ENCODE data around the gene ADAMTS4. TPM values are rescaled to one million over a fixed set of nuclear protein-coding genes. Genes with fewer than 3 reads are reported as not detected.

ADAMTS4 gene
- total RNA-seq, 1 donor from 2014 or later, result 2.7 TPM

GRCh38 chr1:161138431-161138830, 60.4 kb downstream of the ADAMTS4 start:
- H3K36me3 Mint-ChIP-seq (ENCODE audit: low read depth, unreplicated experiment), result no peaks in the 10 kb centered on the region
- H3K79me2 ChIP-seq (ENCODE audit: insufficient read depth, low read length), result peaks cover 19% of the 10 kb centered on the region
- no peak for FAIRE-seq
- H3K27me3 Mint-ChIP-seq (ENCODE audit: low read depth, unreplicated experiment), result no peaks in the 10 kb centered on the region
- no peak overlapping the region for H2AFZ ChIP-seq (ENCODE audit: low read depth, low read length)
- no peaks in the 10 kb centered on the region for H3K4me1 Mint-ChIP-seq (ENCODE audit: low read depth, unreplicated experiment)
- H3K27me3 ChIP-seq (ENCODE audit: insufficient read depth, low read length), result no peaks in the 10 kb centered on the region
- H3K9ac ChIP-seq (ENCODE audit: low read length), result no peak overlapping the region
- DNase-seq (ENCODE audit: low read depth), result no peak
- H3K9me3 ChIP-seq (ENCODE audit: insufficient read depth, low read depth, low read length), result no peaks in the 10 kb centered on the region
- H3K4me3 ChIP-seq (ENCODE audit: insufficient read depth, low read depth, low read length), result no peak overlapping the region
- no peaks in the 10 kb centered on the region for H3K9me3 Mint-ChIP-seq (ENCODE audit: unreplicated experiment)
- H4K20me1 ChIP-seq (ENCODE audit: insufficient read depth, low read length), result peaks cover 4% of the 10 kb centered on the region
- no peak for TF ChIP-seq EZH2 (IDR thresholded peaks at IDR 0.05; ENCODE audit: insufficient read depth, low read length)
- TF ChIP-seq, protein P1, sequence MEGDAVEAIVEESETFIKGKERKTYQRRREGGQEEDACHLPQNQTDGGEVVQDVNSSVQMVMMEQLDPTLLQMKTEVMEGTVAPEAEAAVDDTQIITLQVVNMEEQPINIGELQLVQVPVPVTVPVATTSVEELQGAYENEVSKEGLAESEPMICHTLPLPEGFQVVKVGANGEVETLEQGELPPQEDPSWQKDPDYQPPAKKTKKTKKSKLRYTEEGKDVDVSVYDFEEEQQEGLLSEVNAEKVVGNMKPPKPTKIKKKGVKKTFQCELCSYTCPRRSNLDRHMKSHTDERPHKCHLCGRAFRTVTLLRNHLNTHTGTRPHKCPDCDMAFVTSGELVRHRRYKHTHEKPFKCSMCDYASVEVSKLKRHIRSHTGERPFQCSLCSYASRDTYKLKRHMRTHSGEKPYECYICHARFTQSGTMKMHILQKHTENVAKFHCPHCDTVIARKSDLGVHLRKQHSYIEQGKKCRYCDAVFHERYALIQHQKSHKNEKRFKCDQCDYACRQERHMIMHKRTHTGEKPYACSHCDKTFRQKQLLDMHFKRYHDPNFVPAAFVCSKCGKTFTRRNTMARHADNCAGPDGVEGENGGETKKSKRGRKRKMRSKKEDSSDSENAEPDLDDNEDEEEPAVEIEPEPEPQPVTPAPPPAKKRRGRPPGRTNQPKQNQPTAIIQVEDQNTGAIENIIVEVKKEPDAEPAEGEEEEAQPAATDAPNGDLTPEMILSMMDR (IDR thresholded peaks at IDR 0.05; ENCODE audit: insufficient read depth, low read depth, low read length), result no peak
- no peak overlapping the region for H3K4me2 ChIP-seq (ENCODE audit: low read length)
- H3K4me1 ChIP-seq (ENCODE audit: insufficient read depth, low read length), result no peaks in the 10 kb centered on the region
- H3K27ac Mint-ChIP-seq (ENCODE audit: unreplicated experiment), result no peak overlapping the region
- H3K27ac ChIP-seq (ENCODE audit: low read depth, low read length), result no peak overlapping the region
- H3K36me3 ChIP-seq (ENCODE audit: insufficient read depth, low read length), result no peaks in the 10 kb centered on the region
- H3K4me3 Mint-ChIP-seq (ENCODE audit: unreplicated experiment), result no peak overlapping the region

DNA sequence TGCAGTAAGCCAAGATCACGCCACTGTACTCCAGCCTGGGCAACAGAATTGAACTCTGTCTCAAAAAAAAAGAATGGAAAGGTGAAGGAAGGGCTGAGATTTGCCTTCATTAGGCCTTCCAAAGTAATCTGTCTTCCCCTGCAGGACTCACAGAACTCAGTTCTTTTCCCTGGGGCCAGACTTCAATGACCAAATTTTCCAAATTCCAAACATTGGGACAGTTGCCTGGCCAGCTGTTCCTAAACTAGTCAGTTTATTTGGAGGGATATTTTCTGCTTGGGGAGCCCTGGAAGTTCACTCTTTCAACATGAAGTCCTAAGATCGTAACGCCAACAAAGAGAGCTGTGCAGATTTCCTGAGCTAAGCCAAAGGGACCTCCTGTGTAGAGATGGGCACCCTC, 61.0 kb downstream of the ADAMTS4 start:
- Mint-ChIP-seq H3K4me1 (ENCODE audit: low read depth, unreplicated experiment) (no peaks in the 10 kb centered on the region), H3K36me3 (ENCODE audit: low read depth, unreplicated experiment) (no peaks in the 10 kb centered on the region), H3K27ac (ENCODE audit: unreplicated experiment) (no peak overlapping the region), H3K27me3 (ENCODE audit: low read depth, unreplicated experiment) (no peaks in the 10 kb centered on the region), H3K4me3 (ENCODE audit: unreplicated experiment) (no peak overlapping the region), H3K9me3 (ENCODE audit: unreplicated experiment) (no peaks in the 10 kb centered on the region)
- no peak overlapping the region for H3K4me2 ChIP-seq (ENCODE audit: low read length)
- H3K36me3 ChIP-seq (ENCODE audit: insufficient read depth, low read length), result no peaks in the 10 kb centered on the region
- no peaks in the 10 kb centered on the region for H3K9me3 ChIP-seq (ENCODE audit: insufficient read depth, low read depth, low read length)
- peaks cover 21% of the 10 kb centered on the region for H3K79me2 ChIP-seq (ENCODE audit: insufficient read depth, low read length)
- no peak for FAIRE-seq
- H4K20me1 ChIP-seq (ENCODE audit: insufficient read depth, low read length), result peaks cover 4% of the 10 kb centered on the region
- H3K4me1 ChIP-seq (ENCODE audit: insufficient read depth, low read length), result no peaks in the 10 kb centered on the region
- TF ChIP-seq, protein P1 (IDR thresholded peaks at IDR 0.05; ENCODE audit: insufficient read depth, low read depth, low read length), result no peak
- TF ChIP-seq EZH2 (IDR thresholded peaks at IDR 0.05; ENCODE audit: insufficient read depth, low read length), result no peak
- DNase-seq (ENCODE audit: low read depth), result no peak
- no peak overlapping the region for H3K9ac ChIP-seq (ENCODE audit: low read length)
- H3K27me3 ChIP-seq (ENCODE audit: insufficient read depth, low read length), result no peaks in the 10 kb centered on the region
- H3K4me3 ChIP-seq (ENCODE audit: insufficient read depth, low read depth, low read length), result no peak overlapping the region
- H3K27ac ChIP-seq (ENCODE audit: low read depth, low read length), result no peak overlapping the region
- no peak overlapping the region for H2AFZ ChIP-seq (ENCODE audit: low read depth, low read length)

Small RNA genes lying within 50 kb of the gene (microRNA-seq; reads per million reads assigned to microRNA genes)
- 1.6 reads per million for gene MIR5187

Other genes with a start within 250 kb of the ADAMTS4 start
- gene ITLN2, start 244.2 kb downstream of the ADAMTS4 start, total RNA-seq, result not detected in 2 replicates
- 53.7 and 68.6 TPM in 2 replicates for gene F11R, start 177.9 kb downstream of the ADAMTS4 start, total RNA-seq
- gene TSTD1, start 160.1 kb downstream of the ADAMTS4 start, total RNA-seq, result 9.5 TPM in 2 replicates
- gene USF1, start 153.1 kb downstream of the ADAMTS4 start, total RNA-seq, result 61.3 and 70.1 TPM in 2 replicates
- gene ARHGAP30, start 129.2 kb downstream of the ADAMTS4 start, total RNA-seq, result 0.19 and 0.25 TPM in 2 replicates
- 1.6 and 1.9 TPM in 2 replicates for gene NECTIN4, start 109.5 kb downstream of the ADAMTS4 start, total RNA-seq
- gene KLHDC9, start 100.7 kb downstream of the ADAMTS4 start, total RNA-seq, result 1.5 and 1.8 TPM in 2 replicates
- 103 and 111 TPM in 2 replicates for gene PFDN2, start 81.0 kb downstream of the ADAMTS4 start, total RNA-seq
- 25.6 and 25.9 TPM in 2 replicates for gene NIT1, start 80.9 kb downstream of the ADAMTS4 start, total RNA-seq
- 40.9 and 41.8 TPM in 2 replicates for gene DEDD, start 66.4 kb downstream of the ADAMTS4 start, total RNA-seq
- gene UFC1, start 45.1 kb downstream of the ADAMTS4 start, total RNA-seq, result 87.5 and 91.0 TPM in 2 replicates
- gene USP21, start 39.6 kb downstream of the ADAMTS4 start, total RNA-seq, result 14.4 and 19.2 TPM in 2 replicates
- 17.0 and 20.0 TPM in 2 replicates for gene PPOX, start 32.6 kb downstream of the ADAMTS4 start, total RNA-seq
- 39.6 and 40.4 TPM in 2 replicates for gene B4GALT3, start 21.5 kb downstream of the ADAMTS4 start, total RNA-seq
- 59.9 and 69.0 TPM in 2 replicates for gene NDUFS2, start 3.3 kb upstream of the ADAMTS4 start, total RNA-seq
- gene FCER1G, start 16.2 kb upstream of the ADAMTS4 start, total RNA-seq, result 0.68 and 0.91 TPM in 2 replicates
- not detected in 2 replicates for gene APOA2, start 24.6 kb upstream of the ADAMTS4 start, total RNA-seq
- gene TOMM40L, start 27.0 kb upstream of the ADAMTS4 start, total RNA-seq, result 12.0 and 12.3 TPM in 2 replicates
- not detected in 2 replicates for gene NR1I3, start 39.1 kb upstream of the ADAMTS4 start, total RNA-seq
- gene PCP4L1, start 59.7 kb upstream of the ADAMTS4 start, total RNA-seq, result 0.26 TPM in 1 of 2 replicates, not detected in the other
- 2.3 TPM in 2 replicates for gene MPZ, start 110.9 kb upstream of the ADAMTS4 start, total RNA-seq
- 176 and 181 TPM in 2 replicates for gene SDHC, start 115.3 kb upstream of the ADAMTS4 start, total RNA-seq
- gene CFAP126, start 168.8 kb upstream of the ADAMTS4 start, total RNA-seq, result not detected in 2 replicates